HepG2 (cell line): ENCODE results near the gene ADSS1. TPM values are rescaled to one million over a fixed set of nuclear protein-coding genes. Genes with fewer than 3 reads are reported as not detected.

Experiments used
- ATAC-seq: fragments of 200-7000 bp; cut with Tn5 transposase; 3 replicates; pipeline ENCODE4 v1.9.1; 2020; ENCODE audit warnings: mild to moderate bottlenecking, moderate library complexity
- BruUV-seq: library from RNA; stranded (reverse); fragments of 400-500 nt; replicated peaks from 2 replicates; lab custom pipeline; 2021; lab: Mats Ljungman, UMichigan
- CTCF ChIA-PET: fragments of 300-600 bp; formaldehyde crosslinking; extraction: SDS; loops from one replicate; lab custom pipeline; 2021; ENCODE audit warnings: low total read pairs, inconsistent platforms, low intra/inter-chr PET ratio; lab: Yijun Ruan, JAX
- POLR2A ChIA-PET: fragments of 350-600 bp; sonication (Branson Sonifier 250); formaldehyde crosslinking; loops from one replicate; lab custom pipeline; 2020; ENCODE audit warnings: antibody characterized with exemption, inconsistent platforms; lab: Yijun Ruan, JAX
- DNase-seq: peaks from one replicate; pipeline ENCODE4 v3.0.0-alpha.2; 2015; ENCODE audit warnings: low spot score
- FAIRE-seq: peaks from 3 replicates; lab custom pipeline; 2011; peaks lifted over from hg19 to GRCh38; lab: Jason Lieb, UNC
- H2AFZ ChIP-seq: one replicate; pipeline ENCODE4 v1.6.1; 2011; ENCODE audit warnings: low read length, inconsistent platforms
- H3K27ac ChIP-seq: fragments of 300-600 bp; 3 replicates; pipeline ENCODE4 v1.8.0; 2011; ENCODE audit warnings: mixed run types, mild to moderate bottlenecking, mixed read lengths, low read length, inconsistent platforms; ENCODE audit not compliant: insufficient read depth; ENCODE audit errors: extremely low read length
- H3K27me3 ChIP-seq, 2 experiments: fragments of 200-600 bp in 1 of 2; 2 replicates in 1 of 2; 3 replicates in 1 of 2; pipeline versions ENCODE4 v1.6.0 to v1.8.0; 2011; ENCODE audit warnings: low read length in 2 of 2, mild to moderate bottlenecking in 2 of 2, moderate library complexity in 2 of 2, inconsistent platforms in 1 of 2; ENCODE audit not compliant: insufficient read depth in 2 of 2, control insufficient read depth in 1 of 2
- H3K36me3 ChIP-seq, 2 experiments: fragments of 200-600 bp in 1 of 2; replicated peaks in 1 of 2; 2 replicates in 1 of 2; 3 replicates in 1 of 2; pipeline versions ENCODE4 v1.5.1 to v1.8.0; 2011; ENCODE audit warnings: low read length in 2 of 2, inconsistent platforms in 1 of 2; ENCODE audit not compliant: insufficient read depth in 2 of 2, control insufficient read depth in 1 of 2
- H3K4me1 ChIP-seq: 2 replicates; pipeline ENCODE4 v1.5.1; 2012; ENCODE audit warnings: low read length, inconsistent platforms; ENCODE audit not compliant: insufficient read depth
- H3K4me2 ChIP-seq: 2 replicates; pipeline ENCODE4 v1.6.0; 2011; ENCODE audit warnings: low read depth, low read length, inconsistent platforms
- H3K4me3 ChIP-seq, 3 experiments: fragments of 200-600 bp in 1 of 3; sonication (generic), shearing (Covaris generic) in 1 of 3; replicated peaks in 1 of 3; 2 replicates each; pipeline ENCODE4 v1.5.1; 2011 to 2016; ENCODE audit warnings: low read length in 3 of 3, inconsistent platforms in 2 of 3, low read depth in 2 of 3, mild to moderate bottlenecking in 2 of 3, control low read depth in 1 of 3, mixed read lengths in 1 of 3; ENCODE audit not compliant: insufficient read depth in 1 of 3
- H3K79me2 ChIP-seq: one replicate; pipeline ENCODE4 v1.6.1; 2011; ENCODE audit warnings: low read length, inconsistent platforms; ENCODE audit not compliant: insufficient read depth
- H3K9ac ChIP-seq: 2 replicates; pipeline ENCODE4 v1.6.0; 2011; ENCODE audit warnings: mild to moderate bottlenecking, low read depth, low read length, inconsistent platforms; ENCODE audit not compliant: insufficient read depth
- H3K9me3 ChIP-seq: 2 replicates; pipeline ENCODE4 v1.5.1; 2012; ENCODE audit warnings: mild to moderate bottlenecking, low read length
- H4K20me1 ChIP-seq: 2 replicates; pipeline ENCODE4 v1.6.0; 2011; ENCODE audit warnings: inconsistent platforms, mild to moderate bottlenecking, low read length, moderate library complexity; ENCODE audit not compliant: insufficient read depth
- CENPX ChIP-seq: sonication (generic); formaldehyde crosslinking; IDR thresholded peaks from 2 replicates; pipeline ENCODE4 v1.9.0; 2021; ENCODE audit warnings: mild to moderate bottlenecking, missing genetic modification reagents, moderate library complexity
- FOXO1 ChIP-seq: sonication (generic); formaldehyde crosslinking; IDR thresholded peaks from 2 replicates; pipeline ENCODE4 v1.4.0; 2020; ENCODE audit warnings: missing genetic modification reagents
- GTF3A ChIP-seq: sonication (generic); formaldehyde crosslinking; conservative IDR thresholded peaks from 2 replicates; pipeline ENCODE4 v1.4.0; 2020; ENCODE audit warnings: mild to moderate bottlenecking, missing genetic modification reagents
- IRF9 ChIP-seq: sonication (generic); formaldehyde crosslinking; IDR thresholded peaks from 2 replicates; pipeline ENCODE4 v1.8.0; 2022; ENCODE audit warnings: missing genetic modification reagents, mild to moderate bottlenecking, borderline replicate concordance
- RARA ChIP-seq: IDR thresholded peaks from 2 replicates; pipeline ENCODE4 v1.6.1; 2016; ENCODE audit warnings: missing genetic modification reagents, missing compliant biosample characterization
- SNAPC2 ChIP-seq: sonication (generic); formaldehyde crosslinking; IDR thresholded peaks from 2 replicates; pipeline ENCODE4 v1.8.1; 2022; ENCODE audit warnings: mild to moderate bottlenecking, missing genetic modification reagents
- SP2 ChIP-seq: sonication (generic); formaldehyde crosslinking; IDR thresholded peaks from 2 replicates; pipeline ENCODE4 v1.5.1; 2020; ENCODE audit warnings: mild to moderate bottlenecking, missing genetic modification reagents
- ZBTB21 ChIP-seq: sonication (generic); formaldehyde crosslinking; IDR thresholded peaks from 2 replicates; pipeline ENCODE4 v1.4.0; 2020; ENCODE audit warnings: missing genetic modification reagents
- ZNF207 ChIP-seq: fragments of 450-650 bp; IDR thresholded peaks from 2 replicates; pipeline ENCODE4 v1.6.1; 2016; ENCODE audit warnings: antibody characterized with exemption, borderline replicate concordance
- ZNF383 ChIP-seq: sonication (generic); formaldehyde crosslinking; IDR thresholded peaks from 2 replicates; pipeline ENCODE4 v1.4.0; 2020; ENCODE audit warnings: missing genetic modification reagents, mild to moderate bottlenecking, borderline replicate concordance
- ZNF550 ChIP-seq: sonication (generic); formaldehyde crosslinking; IDR thresholded peaks from 2 replicates; pipeline ENCODE4 v1.4.0; 2020; ENCODE audit warnings: mild to moderate bottlenecking, missing genetic modification reagents, borderline replicate concordance
- ZNF598 ChIP-seq: sonication (generic); formaldehyde crosslinking; IDR thresholded peaks from 2 replicates; pipeline ENCODE4 v1.5.1; 2020; ENCODE audit warnings: mild to moderate bottlenecking, missing genetic modification reagents, borderline replicate concordance
- WGBS: methylation state at CpG from one replicate; pipeline ENCODE4 v1.1.6; 2017; ENCODE audit warnings: low lambda C conversion rate; 5-methylcytosine and 5-hydroxymethylcytosine counted together
- in situ Hi-C: cut with HindIII; loops from 2 replicates; pipeline ENCODE4 v1.10.0; 2017; ENCODE audit warnings: low pct_unique_long_range_greater_than_20kb; ENCODE audit not compliant: extremely low pct_ligation_motif_present
- intact Hi-C: fragments of 100-400 bp; cut with micrococcal nuclease; formaldehyde crosslinking; loops from one replicate; pipeline ENCODE4 v1.10.0; 2022; ENCODE audit not compliant: unreplicated experiment
- polyA plus RNA-seq, 8 experiments: library from polyadenylated mRNA; depleted of rRNA in 3 of 8; stranded (reverse) in 7 of 8; unstranded in 1 of 8; fragments of >200 nt; fragmentation: Illumina TruSeq in 4 of 8; extraction: Trizol in 4 of 8; gene quantifications; 2 replicates each; pipeline versions ENCODE4 v1.2.1 to v1.2.3, GENCODE V29; 2011 to 2016; ENCODE audit warnings: low read depth in 4 of 8, missing spikeins in 1 of 8, mixed read lengths in 1 of 8; ENCODE audit not compliant: insufficient read depth in 1 of 8
- total RNA-seq, 5 experiments: library from RNA; depleted of rRNA; stranded (reverse); fragments of >200 nt; fragmentation: Illumina TruSeq; extraction: Trizol; gene quantifications; 2 replicates each; pipeline ENCODE4 v1.2.3, GENCODE V29; 2016; ENCODE audit warnings: low read depth in 1 of 5
- TF ChIP-seq, protein P1 (sequence below): IDR thresholded peaks from 2 replicates; pipeline ENCODE4 v1.6.1; 2012; ENCODE audit warnings: low read length, improper control_type of control experiment
- TF ChIP-seq, protein P2 (sequence below): sonication (generic); formaldehyde crosslinking; IDR thresholded peaks from 2 replicates; pipeline ENCODE4 v1.5.1; 2020; ENCODE audit warnings: mild to moderate bottlenecking, missing genetic modification reagents, moderate library complexity

The ADSS1 gene
- total and polyA plus RNA-seq, 2 of the 13 experiments (the other 11 are each of a cell fraction or from before 2014, with no cell fraction given), result 1.0 to 36.7 TPM

GRCh38 chr14:104787736-104788135 is 63.7 kb downstream of the ADSS1 start (continued):
- no peak for TF ChIP-seq ZNF598 (CRISPR knock-in tag)
- TF ChIP-seq, protein P1, sequence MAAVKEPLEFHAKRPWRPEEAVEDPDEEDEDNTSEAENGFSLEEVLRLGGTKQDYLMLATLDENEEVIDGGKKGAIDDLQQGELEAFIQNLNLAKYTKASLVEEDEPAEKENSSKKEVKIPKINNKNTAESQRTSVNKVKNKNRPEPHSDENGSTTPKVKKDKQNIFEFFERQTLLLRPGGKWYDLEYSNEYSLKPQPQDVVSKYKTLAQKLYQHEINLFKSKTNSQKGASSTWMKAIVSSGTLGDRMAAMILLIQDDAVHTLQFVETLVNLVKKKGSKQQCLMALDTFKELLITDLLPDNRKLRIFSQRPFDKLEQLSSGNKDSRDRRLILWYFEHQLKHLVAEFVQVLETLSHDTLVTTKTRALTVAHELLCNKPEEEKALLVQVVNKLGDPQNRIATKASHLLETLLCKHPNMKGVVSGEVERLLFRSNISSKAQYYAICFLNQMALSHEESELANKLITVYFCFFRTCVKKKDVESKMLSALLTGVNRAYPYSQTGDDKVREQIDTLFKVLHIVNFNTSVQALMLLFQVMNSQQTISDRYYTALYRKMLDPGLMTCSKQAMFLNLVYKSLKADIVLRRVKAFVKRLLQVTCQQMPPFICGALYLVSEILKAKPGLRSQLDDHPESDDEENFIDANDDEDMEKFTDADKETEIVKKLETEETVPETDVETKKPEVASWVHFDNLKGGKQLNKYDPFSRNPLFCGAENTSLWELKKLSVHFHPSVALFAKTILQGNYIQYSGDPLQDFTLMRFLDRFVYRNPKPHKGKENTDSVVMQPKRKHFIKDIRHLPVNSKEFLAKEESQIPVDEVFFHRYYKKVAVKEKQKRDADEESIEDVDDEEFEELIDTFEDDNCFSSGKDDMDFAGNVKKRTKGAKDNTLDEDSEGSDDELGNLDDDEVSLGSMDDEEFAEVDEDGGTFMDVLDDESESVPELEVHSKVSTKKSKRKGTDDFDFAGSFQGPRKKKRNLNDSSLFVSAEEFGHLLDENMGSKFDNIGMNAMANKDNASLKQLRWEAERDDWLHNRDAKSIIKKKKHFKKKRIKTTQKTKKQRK, result no peak

- no peak for ATAC-seq
- Histone ChIP-seq H3K4me3 (no peak overlapping the region), H3K36me3 (peaks cover 16 to 25% of the 10 kb centered on the region in 2 experiments; a peak in 3 of 5 replicates), H3K4me1 (peaks cover 22% of the 10 kb centered on the region), H3K4me2 (no peak overlapping the region), H4K20me1 (peaks cover 8% of the 10 kb centered on the region; the same call in 1 of the 2 replicates), H3K27me3 (no peaks in the 10 kb centered on the region), H3K79me2 (peaks cover 9% of the 10 kb centered on the region), H2AFZ (no peak overlapping the region), H3K27ac (no peak overlapping the region), H3K9ac (no peak overlapping the region), H3K9me3 (no peaks in the 10 kb centered on the region)
- intact Hi-C loops (no loop called here), in situ Hi-C loops (no loop called here)
- no TSS peak for BruUV-seq
- no peak for DNase-seq
- ChIA-PET CTCF (no interaction called here), POLR2A (no interaction called here)
- WGBS, result 100% methylated on average over 5 of the region's 14 CpGs
- no peak for FAIRE-seq
- TF ChIP-seq RARA (CRISPR knock-in tag) (no peak), ZNF207 (no peak), ZNF550 (CRISPR knock-in tag) (no peak), FOXO1 (CRISPR knock-in tag) (no peak), IRF9 (no peak), SNAPC2 (CRISPR knock-in tag) (no peak), ZNF383 (CRISPR knock-in tag) (no peak), GTF3A (CRISPR knock-in tag) (no peak), CENPX (CRISPR knock-in tag) (no peak), SP2 (CRISPR knock-in tag) (no peak), ZBTB21 (CRISPR knock-in tag) (no peak)
- TF ChIP-seq, protein P2, sequence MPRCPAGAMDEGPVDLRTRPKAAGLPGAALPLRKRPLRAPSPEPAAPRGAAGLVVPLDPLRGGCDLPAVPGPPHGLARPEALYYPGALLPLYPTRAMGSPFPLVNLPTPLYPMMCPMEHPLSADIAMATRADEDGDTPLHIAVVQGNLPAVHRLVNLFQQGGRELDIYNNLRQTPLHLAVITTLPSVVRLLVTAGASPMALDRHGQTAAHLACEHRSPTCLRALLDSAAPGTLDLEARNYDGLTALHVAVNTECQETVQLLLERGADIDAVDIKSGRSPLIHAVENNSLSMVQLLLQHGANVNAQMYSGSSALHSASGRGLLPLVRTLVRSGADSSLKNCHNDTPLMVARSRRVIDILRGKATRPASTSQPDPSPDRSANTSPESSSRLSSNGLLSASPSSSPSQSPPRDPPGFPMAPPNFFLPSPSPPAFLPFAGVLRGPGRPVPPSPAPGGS, result no peak
Observed at GRCh38 chr14:104788161-104788818, 64.3 kb downstream of the ADSS1 start.
